ENCODE results near the gene ZBTB45.

GRCh38 chr19:58522709-58523108 is 3.1 kb upstream of the ZBTB45 start:
- TF ChIP-seq POLR2A (IDR thresholded peaks at IDR 0.05) = no peak
- no peak for TF ChIP-seq CTCF (IDR thresholded peaks at IDR 0.05)
